IMR-90 (cell line): ENCODE results near the gene AFG1L. TPM values are rescaled to one million over a fixed set of nuclear protein-coding genes. Genes with fewer than 3 reads are reported as not detected.

Source experiments
- ATAC-seq: fragments of 200-7000 bp; cut with Tn5 transposase; 2 replicates; pipeline ENCODE4 v1.9.1; 2020; ENCODE audit warnings: low read depth, mild to moderate bottlenecking, moderate library complexity
- BruUV-seq: library from RNA; stranded (reverse); fragments of 400-500 nt; replicated peaks from 2 replicates; lab custom pipeline; 2021; lab: Mats Ljungman, UMichigan
- CTCF ChIA-PET: fragments of 300-600 bp; formaldehyde crosslinking; extraction: SDS; loops from one replicate; lab custom pipeline; 2021; ENCODE audit warnings: antibody characterized with exemption; lab: Yijun Ruan, JAX
- POLR2A ChIA-PET: fragments of 300-600 bp; sonication (Branson Sonifier 250); formaldehyde crosslinking; loops from one replicate; lab custom pipeline; 2022; ENCODE audit warnings: antibody characterized with exemption; ENCODE audit not compliant: unreplicated experiment; lab: Charles Lee
- DNase-seq: peaks from one replicate; pipeline ENCODE4 v3.0.0; 2013
- H2AFZ ChIP-seq: replicated peaks from 2 replicates; pipeline ENCODE3; 2013; ENCODE audit warnings: low read length, mild to moderate bottlenecking; ENCODE audit not compliant: poor library complexity
- H2AK5ac ChIP-seq: 2 replicates; pipeline ENCODE4 v1.6.1; 2013; ENCODE audit warnings: low read depth, low read length, inconsistent platforms
- H2AK9ac ChIP-seq: replicated peaks from 2 replicates; pipeline ENCODE3; 2013; ENCODE audit warnings: mild to moderate bottlenecking, low read depth, low read length, moderate library complexity; ENCODE audit not compliant: poor library complexity
- H2BK120ac ChIP-seq: 2 replicates; pipeline ENCODE4 v1.6.1; 2013; ENCODE audit warnings: low read depth, low read length, inconsistent platforms
- H2BK15ac ChIP-seq: 3 replicates; pipeline ENCODE4 v1.6.1; 2013; ENCODE audit warnings: low read depth, low read length, inconsistent platforms
- H2BK20ac ChIP-seq: 2 replicates; pipeline ENCODE4 v1.6.1; 2013; ENCODE audit warnings: low read depth, mild to moderate bottlenecking, inconsistent platforms, low read length, moderate library complexity
- H2BK5ac ChIP-seq: 2 replicates; pipeline ENCODE4 v1.6.1; 2013; ENCODE audit warnings: mild to moderate bottlenecking, low read depth, low read length, inconsistent platforms; ENCODE audit not compliant: poor library complexity, severe bottlenecking
- H3K14ac ChIP-seq: replicated peaks from 2 replicates; pipeline ENCODE4 v1.6.1; 2013; ENCODE audit warnings: low read depth, low read length, inconsistent platforms
- H3K18ac ChIP-seq: 2 replicates; pipeline ENCODE4 v1.6.1; 2013; ENCODE audit warnings: low read depth, low read length, control low read depth
- H3K23ac ChIP-seq: 2 replicates; pipeline ENCODE4 v1.6.1; 2013; ENCODE audit warnings: low read depth, low read length, inconsistent platforms
- H3K27ac ChIP-seq: 2 replicates; pipeline ENCODE4 v1.5.1; 2013; ENCODE audit warnings: mild to moderate bottlenecking, control low read depth, low read length; ENCODE audit not compliant: insufficient read depth
- H3K27me3 ChIP-seq: 2 replicates; pipeline ENCODE4 v1.6.1; 2013; ENCODE audit warnings: low read length; ENCODE audit not compliant: control insufficient read depth, insufficient read depth
- H3K36me3 ChIP-seq: 2 replicates; pipeline ENCODE4 v1.6.1; 2013; ENCODE audit warnings: low read length, mixed read lengths; ENCODE audit not compliant: control insufficient read depth, insufficient read depth
- H3K4ac ChIP-seq: 2 replicates; pipeline ENCODE4 v1.6.1; 2013; ENCODE audit warnings: low read depth, low read length, inconsistent platforms
- H3K4me1 ChIP-seq: 2 replicates; pipeline ENCODE4 v1.6.1; 2013; ENCODE audit warnings: low read length, mixed read lengths; ENCODE audit not compliant: control insufficient read depth, insufficient read depth
- H3K4me2 ChIP-seq: 2 replicates; pipeline ENCODE4 v1.6.1; 2013; ENCODE audit warnings: low read depth, mild to moderate bottlenecking, control low read depth, low read length, moderate library complexity
- H3K4me3 ChIP-seq: 2 replicates; pipeline ENCODE4 v1.5.1; 2013; ENCODE audit warnings: low read depth, mild to moderate bottlenecking, control low read depth, low read length, moderate library complexity; ENCODE audit not compliant: insufficient read depth
- H3K56ac ChIP-seq: 2 replicates; pipeline ENCODE4 v1.6.1; 2013; ENCODE audit warnings: low read length, inconsistent platforms; ENCODE audit not compliant: insufficient read depth; ENCODE audit errors: extremely low read depth
- H3K79me1 ChIP-seq, 2 experiments: 2 replicates each; pipeline ENCODE4 v1.6.1; 2013; ENCODE audit warnings: low read length in 2 of 2, inconsistent platforms in 1 of 2, low read depth in 1 of 2
- H3K9ac ChIP-seq: 2 replicates; pipeline ENCODE4 v1.6.1; 2013; ENCODE audit warnings: low read depth, low read length, control low read depth
- H3K9me1 ChIP-seq: 2 replicates; pipeline ENCODE4 v1.6.1; 2013; ENCODE audit warnings: low read length, inconsistent platforms; ENCODE audit not compliant: insufficient read depth
- H3K9me3 ChIP-seq: 2 replicates; pipeline ENCODE4 v1.6.1; 2013; ENCODE audit warnings: low read length; ENCODE audit not compliant: control insufficient read depth, insufficient read depth
- H4K20me1 ChIP-seq: 2 replicates; pipeline ENCODE4 v1.6.1; 2013; ENCODE audit warnings: low read length, inconsistent platforms; ENCODE audit not compliant: insufficient read depth
- H4K5ac ChIP-seq: 2 replicates; pipeline ENCODE4 v1.6.1; 2013; ENCODE audit warnings: mild to moderate bottlenecking, low read depth, low read length, control low read depth
- H4K8ac ChIP-seq, 2 experiments: 2 replicates each; pipeline ENCODE4 v1.6.1; 2013; ENCODE audit warnings: low read depth in 2 of 2, low read length in 2 of 2, control low read depth in 1 of 2, inconsistent platforms in 1 of 2
- H4K91ac ChIP-seq: 2 replicates; pipeline ENCODE4 v1.6.1; 2013; ENCODE audit warnings: low read depth, low read length, inconsistent platforms; ENCODE audit not compliant: insufficient read depth
- MAFK ChIP-seq: IDR thresholded peaks from 2 replicates; pipeline ENCODE4 v1.6.1; 2012; ENCODE audit warnings: low read depth, low read length, improper control_type of control experiment
- RAD21 ChIP-seq: IDR thresholded peaks from 2 replicates; pipeline ENCODE4 v1.6.1; 2012; ENCODE audit warnings: low read length, improper control_type of control experiment
- RFX5 ChIP-seq: IDR thresholded peaks from 2 replicates; pipeline ENCODE4 v1.8.0; 2012; ENCODE audit warnings: low read depth, mild to moderate bottlenecking, low read length, moderate library complexity
- WGBS, 2 experiments: methylation state at CpG; one replicate each; pipeline versions ENCODE4 v1.1.5 to v1.1.7; 2013; ENCODE audit warnings: missing lambda C conversion rate in 2 of 2; ENCODE audit not compliant: insufficient read length in 1 of 2; ENCODE audit errors: extremely low coverage in 2 of 2; 5-methylcytosine and 5-hydroxymethylcytosine counted together
- dilution Hi-C: fragments of 300-500 bp; cut with HindIII; formaldehyde crosslinking; loops from one replicate; pipeline ENCODE4 v1.14.3; 2018; ENCODE audit warnings: low sequenced_read_pairs; ENCODE audit not compliant: unreplicated experiment
- in situ Hi-C: fragments of 300-500 bp; cut with MboI; formaldehyde crosslinking; loops from 3 replicates; pipeline ENCODE4 v1.14.3; 2019; ENCODE audit warnings: low sequenced_read_pairs, inconsistent platforms, mixed read lengths
- intact Hi-C: fragments of 100-400 bp; cut with micrococcal nuclease; formaldehyde crosslinking; loops from 2 replicates; pipeline ENCODE4 v1.10.0; 2022
- polyA plus RNA-seq, 3 experiments: library from polyadenylated mRNA; depleted of rRNA; stranded (reverse); fragments of >200 nt; gene quantifications; 2 replicates each; pipeline ENCODE4 v1.2.3, GENCODE V29; 2012; ENCODE audit warnings: low replicate concordance in 1 of 3
- total RNA-seq: library from RNA; depleted of rRNA; stranded (reverse); fragments of >200 nt; gene quantifications from 2 replicates; pipeline ENCODE4 v1.2.3, GENCODE V29; 2012

Gene AFG1L
- total and polyA plus RNA-seq, 2 of the 4 experiments (the other 2 are of a cell fraction): 1.0 to 2.0 TPM

DNA sequence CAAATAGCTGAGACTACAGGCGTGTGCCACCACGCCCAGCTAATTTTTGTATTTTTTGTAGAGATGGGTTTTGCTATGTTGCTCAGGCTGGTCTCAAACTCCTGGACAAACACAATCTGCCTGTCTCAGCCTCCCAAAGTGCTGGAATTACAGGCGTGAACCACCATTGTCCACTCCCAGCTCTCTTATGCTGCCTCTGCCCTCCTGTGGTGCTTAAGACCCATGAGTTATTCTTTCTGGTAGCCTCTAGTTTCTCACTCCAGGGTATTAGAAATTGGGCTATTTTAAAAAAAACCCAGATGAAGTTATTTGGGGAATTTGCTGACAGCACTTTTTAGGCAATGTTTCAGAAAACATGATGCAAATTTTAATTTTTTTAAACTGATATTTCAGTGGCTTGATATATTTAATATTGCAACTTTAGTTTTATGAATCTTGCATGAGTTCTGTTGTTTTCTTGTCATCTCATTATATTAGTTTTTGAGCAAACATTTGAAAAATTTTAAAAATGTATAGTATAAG lies 151.8 kb downstream of the AFG1L start:
- POLR2A ChIA-PET: no interaction called here
- H3K18ac ChIP-seq: no peak overlapping the region

More for the DNA sequence above, 151.8 kb downstream of the AFG1L start:
- no CpG with 5 or more reads among the region's 3 CpGs for WGBS, 2 experiments
- Histone ChIP-seq H3K4me1 (no peaks in the 10 kb centered on the region), H2BK5ac (no peak overlapping the region), H3K79me1 (no peaks in the 10 kb centered on the region), H4K8ac (no peak overlapping the region), H3K9me3 (no peaks in the 10 kb centered on the region), H3K4ac (no peak overlapping the region), H3K9me1 (no peaks in the 10 kb centered on the region), H2BK120ac (no peak overlapping the region), H3K9ac (no peak overlapping the region), H2AK9ac (no peak overlapping the region), H3K4me3 (no peak overlapping the region), H2AK5ac (no peak overlapping the region), H2BK15ac (no peak overlapping the region), H3K56ac (no peak overlapping the region), H3K4me2 (no peak overlapping the region), H4K20me1 (no peaks in the 10 kb centered on the region), H2AFZ (no peak overlapping the region), H4K91ac (no peak overlapping the region), H3K14ac (no peak overlapping the region), H3K27ac (no peak overlapping the region), H3K27me3 (no peaks in the 10 kb centered on the region), H4K5ac (no peak overlapping the region), H3K23ac (no peak overlapping the region), H3K36me3 (no peaks in the 10 kb centered on the region), H2BK20ac (no peak overlapping the region)
- no TSS peak for BruUV-seq
- intact Hi-C loops (no loop called here), dilution Hi-C loops (no loop called here), in situ Hi-C loops (no loop called here)
- CTCF ChIA-PET: interaction anchor here (0.8 kb wide), 1 partner anchor 77 kb away, joined by 3 read pairs; no protein-coding TSS in a partner anchor
- TF ChIP-seq RAD21 (no peak), MAFK (peak; percentile 54), RFX5 (no peak)
- no peak; the same call in 1 of the 2 replicates for ATAC-seq
- no peak for DNase-seq
